LNCAP (cell line): ENCODE results near the gene FDPS.

ENCODE experiments used
- CTCF ChIP-seq: fragments of 450-650 bp; IDR thresholded peaks from 2 replicates; pipeline ENCODE4 v1.5.1; 2017; ENCODE audit warnings: mild to moderate bottlenecking

Gene FDPS

GRCh38 chr1:155316922-155317321 is 8.3 kb downstream of the FDPS start:
- TF ChIP-seq CTCF: no peak

GRCh38 chr1:155318082-155318481 is 9.4 kb downstream of the FDPS start:
- TF ChIP-seq CTCF: no peak

DNA sequence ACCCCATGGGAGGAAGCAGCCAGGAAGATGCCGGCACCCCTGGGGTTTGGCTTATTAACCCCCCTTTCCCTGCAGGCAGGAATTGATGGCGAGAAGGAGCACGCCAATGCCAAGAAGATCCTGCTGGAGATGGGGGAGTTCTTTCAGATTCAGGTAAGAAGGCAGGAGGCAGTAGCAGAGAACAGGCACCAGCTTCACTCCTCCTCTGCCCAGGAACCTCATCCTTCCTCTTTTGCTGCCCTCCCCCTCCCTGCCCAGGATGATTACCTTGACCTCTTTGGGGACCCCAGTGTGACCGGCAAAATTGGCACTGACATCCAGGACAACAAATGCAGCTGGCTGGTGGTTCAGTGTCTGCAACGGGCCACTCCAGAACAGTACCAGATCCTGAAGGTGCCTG is 10.9 kb downstream of the FDPS start:
- no peak for TF ChIP-seq CTCF

DNA sequence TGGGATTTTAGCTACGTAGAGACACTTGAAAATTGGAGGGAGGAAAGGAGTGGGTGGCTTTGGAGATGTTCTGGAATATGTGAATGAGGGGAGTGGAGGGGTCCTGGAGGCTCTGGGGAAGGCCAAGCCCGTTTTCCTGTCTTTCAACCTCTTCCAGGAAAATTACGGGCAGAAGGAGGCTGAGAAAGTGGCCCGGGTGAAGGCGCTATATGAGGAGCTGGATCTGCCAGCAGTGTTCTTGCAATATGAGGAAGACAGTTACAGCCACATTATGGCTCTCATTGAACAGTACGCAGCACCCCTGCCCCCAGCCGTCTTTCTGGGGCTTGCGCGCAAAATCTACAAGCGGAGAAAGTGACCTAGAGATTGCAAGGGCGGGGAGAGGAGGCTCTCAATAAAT is 11.6 kb downstream of the FDPS start:
- no peak for TF ChIP-seq CTCF

GRCh38 chr1:155320661-155321617 is 12.3 kb downstream of the FDPS start, which contains the start of gene RUSC1:
RUSC1 (plus strand) TSS chr1:155320894; CDS start chr1:155321774, 880 bp downstream.
- no peak for TF ChIP-seq CTCF

- TF ChIP-seq CTCF: no peak
Observed at GRCh38 chr1:155321639-155322503, 13.2 kb downstream of the FDPS start.

GRCh38 chr1:155322571-155322952 is 13.9 kb downstream of the FDPS start:
- no peak for TF ChIP-seq CTCF
